NB4 (cell line): ENCODE results near the gene MS4A15.

ENCODE experiments used
- POLR2A ChIP-seq: IDR thresholded peaks from 2 replicates; pipeline ENCODE4 v1.6.1; 2011; ENCODE audit warnings: mild to moderate bottlenecking; ENCODE audit not compliant: insufficient read length; ENCODE audit errors: extremely low read depth
- TF ChIP-seq, protein P1 (sequence below): IDR thresholded peaks from one replicate; pipeline ENCODE4 v1.5.1; 2012; ENCODE audit warnings: low read depth, low read length

DNA sequence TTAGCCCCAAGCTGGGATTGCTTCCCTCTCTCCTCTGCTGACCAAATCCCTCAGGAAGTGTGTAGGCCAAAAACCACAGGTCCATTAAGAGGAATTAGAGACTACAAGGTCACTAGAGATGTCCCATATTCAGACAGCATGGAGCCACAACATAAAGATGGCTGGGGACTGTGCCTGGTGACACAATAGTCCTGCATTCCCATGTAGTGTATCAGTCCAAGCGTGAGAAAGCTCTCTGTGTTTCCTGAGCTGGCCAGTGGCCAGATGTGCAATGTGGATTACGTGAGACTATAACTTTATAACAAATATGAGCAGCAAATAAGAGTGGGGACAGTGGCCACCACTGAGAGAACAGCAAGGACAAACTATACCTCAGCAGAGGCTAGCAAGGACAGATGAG lies 20.9 kb downstream of the MS4A15 start:
- TF ChIP-seq POLR2A, result no peak
- TF ChIP-seq, protein P1, sequence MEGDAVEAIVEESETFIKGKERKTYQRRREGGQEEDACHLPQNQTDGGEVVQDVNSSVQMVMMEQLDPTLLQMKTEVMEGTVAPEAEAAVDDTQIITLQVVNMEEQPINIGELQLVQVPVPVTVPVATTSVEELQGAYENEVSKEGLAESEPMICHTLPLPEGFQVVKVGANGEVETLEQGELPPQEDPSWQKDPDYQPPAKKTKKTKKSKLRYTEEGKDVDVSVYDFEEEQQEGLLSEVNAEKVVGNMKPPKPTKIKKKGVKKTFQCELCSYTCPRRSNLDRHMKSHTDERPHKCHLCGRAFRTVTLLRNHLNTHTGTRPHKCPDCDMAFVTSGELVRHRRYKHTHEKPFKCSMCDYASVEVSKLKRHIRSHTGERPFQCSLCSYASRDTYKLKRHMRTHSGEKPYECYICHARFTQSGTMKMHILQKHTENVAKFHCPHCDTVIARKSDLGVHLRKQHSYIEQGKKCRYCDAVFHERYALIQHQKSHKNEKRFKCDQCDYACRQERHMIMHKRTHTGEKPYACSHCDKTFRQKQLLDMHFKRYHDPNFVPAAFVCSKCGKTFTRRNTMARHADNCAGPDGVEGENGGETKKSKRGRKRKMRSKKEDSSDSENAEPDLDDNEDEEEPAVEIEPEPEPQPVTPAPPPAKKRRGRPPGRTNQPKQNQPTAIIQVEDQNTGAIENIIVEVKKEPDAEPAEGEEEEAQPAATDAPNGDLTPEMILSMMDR, result no peak
